OCI-LY1 (cell line): Measurements from ENCODE around the gene TIMELESS.
"Not testable (repeated sequence)": the region's sequence is repeated elsewhere in the genome, so short reads cannot be mapped to it uniquely, and the experiment has no call there.

Source experiments
- EZH2 ChIP-seq: fragments of 200-600 bp; sonication (generic), shearing (Covaris generic); IDR thresholded peaks from 2 replicates; pipeline ENCODE4 v1.8.0; 2017; ENCODE audit warnings: borderline replicate concordance, mixed run types, mild to moderate bottlenecking, antibody characterized with exemption, low read length, moderate library complexity, mixed read lengths
- TF ChIP-seq, protein P1 (sequence below): fragments of 200-600 bp; sonication (generic), shearing (Covaris generic); IDR thresholded peaks from 2 replicates; pipeline ENCODE4 v1.5.1; 2017; ENCODE audit warnings: mild to moderate bottlenecking, antibody characterized with exemption, low read length, moderate library complexity, mixed read lengths

DNA sequence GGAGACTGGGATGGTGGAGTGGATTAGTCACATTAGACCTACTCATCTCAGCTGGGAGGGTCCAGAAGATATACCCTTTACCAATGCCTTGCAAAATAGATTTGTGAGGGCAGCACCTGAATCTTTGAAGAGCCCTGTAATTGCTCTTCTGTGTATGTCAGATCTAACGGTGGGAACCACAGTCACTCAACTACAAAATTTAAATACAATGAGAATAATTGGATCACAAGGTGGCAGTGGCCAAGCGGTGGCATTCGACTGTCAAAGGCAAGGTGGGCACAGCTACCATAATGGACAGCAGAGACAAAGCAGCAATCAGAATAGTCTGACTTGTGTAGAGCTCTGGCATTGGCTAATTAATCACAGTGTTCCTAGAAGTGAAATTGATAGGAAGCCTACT, 49.8 kb downstream of the TIMELESS start:
- TF ChIP-seq, protein P1, sequence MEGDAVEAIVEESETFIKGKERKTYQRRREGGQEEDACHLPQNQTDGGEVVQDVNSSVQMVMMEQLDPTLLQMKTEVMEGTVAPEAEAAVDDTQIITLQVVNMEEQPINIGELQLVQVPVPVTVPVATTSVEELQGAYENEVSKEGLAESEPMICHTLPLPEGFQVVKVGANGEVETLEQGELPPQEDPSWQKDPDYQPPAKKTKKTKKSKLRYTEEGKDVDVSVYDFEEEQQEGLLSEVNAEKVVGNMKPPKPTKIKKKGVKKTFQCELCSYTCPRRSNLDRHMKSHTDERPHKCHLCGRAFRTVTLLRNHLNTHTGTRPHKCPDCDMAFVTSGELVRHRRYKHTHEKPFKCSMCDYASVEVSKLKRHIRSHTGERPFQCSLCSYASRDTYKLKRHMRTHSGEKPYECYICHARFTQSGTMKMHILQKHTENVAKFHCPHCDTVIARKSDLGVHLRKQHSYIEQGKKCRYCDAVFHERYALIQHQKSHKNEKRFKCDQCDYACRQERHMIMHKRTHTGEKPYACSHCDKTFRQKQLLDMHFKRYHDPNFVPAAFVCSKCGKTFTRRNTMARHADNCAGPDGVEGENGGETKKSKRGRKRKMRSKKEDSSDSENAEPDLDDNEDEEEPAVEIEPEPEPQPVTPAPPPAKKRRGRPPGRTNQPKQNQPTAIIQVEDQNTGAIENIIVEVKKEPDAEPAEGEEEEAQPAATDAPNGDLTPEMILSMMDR = not testable (repeated sequence)
- not testable (repeated sequence) for TF ChIP-seq EZH2
